HG03575 (cell line): Measurements from ENCODE around the gene ZFAND4.
"Not testable (repeated sequence)": the region's sequence is repeated elsewhere in the genome, so short reads cannot be mapped to it uniquely, and the experiment has no call there.

Experiments used
- ATAC-seq: cut with Tn5 transposase; IDR thresholded peaks from one replicate; pipeline ENCODE4 v1.9.1; 2021; ENCODE audit not compliant: unreplicated experiment, insufficient number of reproducible peaks, low FRiP score; ENCODE audit errors: extremely low read depth

The ZFAND4 gene

DNA sequence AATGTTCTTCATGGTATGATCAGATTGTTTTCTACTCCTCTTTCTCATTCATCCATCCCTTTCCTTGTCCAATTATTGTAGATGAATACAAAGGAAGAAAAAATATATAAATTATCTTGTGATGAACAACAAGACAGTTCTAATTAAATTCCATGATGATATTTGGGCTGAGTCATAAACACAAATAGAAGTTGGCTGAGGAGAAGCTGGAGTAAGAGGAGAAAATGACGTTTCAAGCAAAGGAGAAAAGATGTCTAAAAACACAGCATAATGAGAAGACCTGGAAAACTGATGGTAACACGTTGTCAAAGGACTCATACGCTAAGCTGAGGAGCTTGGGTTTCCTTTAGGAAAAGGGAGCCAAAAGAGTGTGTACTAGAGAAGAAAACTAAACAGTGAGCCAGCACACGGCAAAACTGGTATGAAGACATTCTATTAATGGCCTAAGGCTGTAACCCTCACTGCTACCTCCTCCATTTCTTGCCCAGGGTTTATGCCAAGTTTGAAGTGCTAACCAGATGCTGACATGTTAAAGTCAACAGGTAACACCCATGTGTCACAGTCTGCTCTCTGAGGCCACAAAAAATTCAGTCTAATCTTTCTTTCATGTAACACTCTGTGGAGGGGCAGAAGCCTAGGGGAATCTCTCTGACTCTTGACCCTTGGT lies 26.1 kb downstream of the ZFAND4 start:
- ATAC-seq, result no peak

DNA sequence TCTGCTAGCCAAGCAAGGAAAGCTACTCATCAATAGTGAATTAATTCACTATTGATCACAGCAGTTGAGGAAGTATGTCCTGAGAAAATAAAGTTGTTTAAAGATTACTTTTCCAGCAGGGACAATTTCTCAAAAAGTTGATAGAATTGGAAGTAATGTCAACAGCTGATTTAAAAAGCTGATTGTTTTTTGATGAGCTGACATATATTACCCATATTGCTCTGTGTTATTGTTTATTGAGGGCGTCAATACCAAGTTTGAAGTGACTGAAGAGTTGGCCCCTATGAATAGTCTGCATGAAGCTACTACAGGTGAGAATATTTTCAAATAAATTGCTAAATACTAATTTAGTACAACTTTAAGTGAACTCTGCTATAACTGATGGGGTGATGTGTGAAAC lies 28.0 kb downstream of the ZFAND4 start:
- no peak for ATAC-seq

DNA sequence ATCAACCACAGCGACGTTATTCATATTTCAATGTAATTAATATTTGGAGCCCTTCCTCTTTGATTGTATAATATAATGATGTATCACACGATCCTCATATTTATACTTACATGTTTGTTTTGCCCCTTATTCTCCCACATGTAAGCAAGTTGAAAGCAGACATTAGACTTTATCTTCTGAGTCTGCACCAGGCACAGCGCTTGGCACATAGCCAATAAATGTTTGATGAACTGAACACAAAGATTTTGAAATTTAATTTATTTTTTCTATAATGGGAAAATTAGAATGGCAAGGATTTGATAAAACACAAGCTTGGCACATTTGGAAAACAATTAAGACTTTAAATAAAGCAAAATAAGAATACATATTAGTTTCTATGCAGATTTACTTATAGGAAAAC lies 31.6 kb downstream of the ZFAND4 start:
- ATAC-seq, result no peak

DNA sequence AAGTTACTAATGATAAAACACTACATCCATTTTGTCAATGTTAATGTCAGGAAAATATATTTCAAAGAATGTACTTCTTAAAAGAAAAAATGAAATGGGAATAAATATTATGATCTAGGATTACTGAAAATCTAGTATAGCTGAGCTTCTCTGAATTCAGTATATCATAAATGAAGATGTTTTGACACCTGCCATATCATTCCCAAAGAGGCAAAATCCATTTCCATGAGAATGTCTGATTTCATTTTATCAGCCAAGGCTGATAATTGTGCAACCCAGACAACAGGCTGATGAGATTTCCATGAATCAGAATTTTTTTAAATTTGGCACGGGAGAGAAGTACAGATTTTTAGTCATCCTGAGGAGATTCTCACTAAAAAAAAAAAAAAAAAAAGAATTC lies 32.5 kb downstream of the ZFAND4 start:
- ATAC-seq, result no peak

DNA sequence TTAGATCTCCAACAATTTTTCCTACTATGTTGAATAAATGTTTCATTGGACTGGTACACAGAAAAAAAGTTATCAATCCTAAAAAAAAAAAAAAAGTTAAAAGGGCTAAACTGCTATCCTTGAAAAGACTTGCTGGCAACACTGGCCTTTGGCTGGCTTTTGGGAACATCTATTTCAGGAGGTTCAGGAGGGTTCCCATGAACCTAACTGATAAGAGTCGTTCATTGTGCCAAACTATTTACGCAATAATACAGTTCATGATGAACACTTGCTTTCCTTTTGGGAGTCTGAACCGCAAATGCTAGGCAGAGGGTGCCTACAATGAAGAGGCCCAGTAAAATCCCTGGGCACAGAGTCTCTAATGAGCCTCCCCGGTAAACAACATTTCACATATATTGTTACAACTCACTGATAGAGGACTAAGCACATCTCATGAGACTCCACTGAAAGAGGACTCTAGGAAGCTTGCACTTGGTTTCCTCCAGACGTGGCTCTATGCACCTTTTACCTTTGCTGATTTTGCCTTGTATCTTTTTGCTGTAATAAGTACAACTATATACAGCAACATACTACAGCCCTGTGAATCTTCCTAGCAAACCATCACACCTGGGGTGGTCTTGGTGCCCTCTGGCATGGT lies 45.0 kb downstream of the ZFAND4 start:
- no peak for ATAC-seq

DNA sequence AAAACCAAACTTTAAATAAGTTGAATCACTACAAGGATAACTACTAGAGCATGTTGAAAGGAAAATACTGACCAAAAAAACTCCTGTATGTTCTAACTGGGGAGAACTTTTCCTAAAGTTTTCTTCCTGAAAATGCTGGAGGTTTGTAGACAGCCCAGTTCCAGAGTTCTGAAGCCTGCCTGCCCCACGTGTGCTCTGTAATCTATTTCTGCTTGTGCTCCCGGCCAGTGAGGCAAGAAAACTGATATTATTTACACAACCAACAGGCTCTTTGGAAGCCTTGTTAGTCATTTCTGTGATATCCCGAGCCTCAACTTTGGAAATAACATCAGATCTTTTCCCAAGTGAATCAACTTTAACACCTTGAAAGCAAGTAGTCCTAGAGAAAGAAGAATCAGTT lies 46.7 kb downstream of the ZFAND4 start:
- ATAC-seq, result no peak

DNA sequence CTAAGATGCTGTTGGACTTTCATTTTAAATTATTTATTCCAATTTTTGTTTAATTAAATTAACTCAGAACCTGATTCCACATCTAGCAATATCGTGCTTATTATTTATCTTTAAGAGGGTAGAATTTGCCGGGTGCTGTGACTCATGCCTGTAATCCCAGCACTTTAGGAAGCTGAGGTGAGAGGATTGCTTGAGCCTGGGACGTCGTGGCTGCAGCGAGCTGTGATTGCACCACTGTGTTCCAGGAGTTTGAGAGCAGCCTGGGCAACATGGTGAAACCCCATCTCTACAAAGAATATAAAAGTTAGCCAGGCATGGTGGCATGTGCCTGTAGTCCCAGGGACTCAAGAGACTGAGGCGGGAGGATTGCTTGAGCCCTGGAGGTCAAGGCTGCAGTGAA lies 47.8 kb downstream of the ZFAND4 start:
- no peak for ATAC-seq

DNA sequence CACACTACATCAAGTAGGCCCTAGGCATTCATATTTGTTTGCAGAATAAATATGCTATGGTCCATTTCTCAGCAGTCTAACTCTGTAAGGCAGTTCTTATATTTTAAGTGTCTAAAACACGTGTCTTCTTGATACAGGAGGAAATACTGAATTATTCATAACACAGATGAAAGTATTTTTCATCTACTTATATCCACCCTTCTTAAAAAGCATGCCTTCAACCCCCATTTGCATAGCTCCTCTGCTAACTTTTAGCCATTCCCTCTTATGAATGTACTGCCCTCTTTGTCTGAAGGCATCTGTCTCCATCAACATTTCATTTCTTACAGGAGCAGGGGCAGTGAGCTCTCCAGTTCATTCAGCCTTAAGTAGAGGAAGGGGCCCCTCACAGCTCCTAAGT lies 57.7 kb downstream of the ZFAND4 start:
- ATAC-seq, result no peak

DNA sequence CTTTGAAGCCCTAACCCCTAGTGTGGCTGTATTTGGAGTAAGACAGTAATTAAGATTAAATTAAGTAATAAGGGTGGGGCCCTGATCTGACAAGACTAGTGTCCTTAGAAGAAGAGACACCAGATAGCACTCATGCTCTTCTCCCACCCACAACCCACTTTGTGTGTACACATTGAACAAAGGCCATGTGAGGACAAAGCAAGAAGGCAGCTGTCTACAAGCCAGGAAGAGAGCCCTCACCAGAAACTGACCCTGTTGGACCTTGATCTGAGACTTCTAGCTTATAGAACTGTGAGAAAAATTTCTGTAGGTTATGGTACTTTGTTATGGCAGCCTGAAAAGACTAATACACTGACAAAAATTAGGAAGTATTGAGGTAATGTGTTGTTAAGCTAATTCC lies 59.8 kb downstream of the ZFAND4 start:
- no peak for ATAC-seq

DNA sequence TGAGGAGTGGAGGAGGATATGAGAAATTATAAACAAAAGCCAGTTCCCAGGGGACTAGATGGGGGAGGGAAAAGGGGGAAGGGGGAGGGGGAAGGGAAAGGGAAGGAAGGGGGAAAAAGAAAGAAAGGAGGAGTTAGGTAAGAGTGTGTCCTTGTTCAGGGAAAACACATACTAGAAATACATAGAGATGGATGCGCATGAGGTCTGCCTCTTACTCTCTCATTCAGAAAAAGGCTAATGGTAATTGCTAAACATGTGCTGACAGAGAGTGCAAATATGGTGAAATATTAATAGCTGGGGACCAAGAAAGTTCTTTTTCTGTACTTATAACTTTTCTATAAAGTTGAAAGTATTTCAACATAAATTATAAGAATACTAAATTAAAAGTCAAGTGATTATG lies 64.5 kb downstream of the ZFAND4 start:
- no peak for ATAC-seq

DNA sequence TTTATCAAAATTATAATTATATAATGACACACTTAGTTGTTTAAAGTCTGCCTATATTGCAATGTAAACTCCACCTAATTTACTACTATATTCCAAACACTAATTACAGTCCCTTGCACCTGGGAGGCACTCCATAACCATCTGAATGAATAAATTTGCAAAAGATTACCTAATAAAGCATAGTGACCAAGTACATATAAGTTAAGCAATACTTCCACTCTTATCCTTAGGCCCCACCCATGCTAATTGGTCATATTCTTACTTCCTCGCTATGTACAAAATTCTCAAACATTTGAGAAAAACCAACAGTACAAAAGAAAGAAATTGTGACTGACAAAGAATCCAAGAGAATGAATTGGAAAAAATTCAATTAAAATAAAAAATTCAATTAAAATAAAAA lies 65.3 kb downstream of the ZFAND4 start:
- ATAC-seq, result no peak

DNA sequence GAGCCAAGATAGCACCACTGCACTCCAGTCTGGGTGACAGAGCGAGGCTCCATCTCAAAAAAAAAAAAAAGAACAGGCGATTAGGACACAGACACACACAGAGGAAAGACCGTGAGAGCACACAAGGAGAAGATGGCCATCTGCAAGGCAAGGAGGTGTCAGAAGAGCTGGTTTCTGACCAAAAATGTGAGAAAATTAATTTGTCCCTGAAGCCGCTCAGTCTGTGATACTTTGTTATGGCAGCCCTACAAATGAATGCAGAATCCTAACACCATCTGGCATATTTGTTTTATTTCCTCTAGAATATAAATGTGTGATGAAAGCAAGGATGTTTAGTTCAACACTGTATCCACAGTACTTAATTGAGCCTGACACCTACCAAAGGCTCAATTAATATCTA lies 69.7 kb downstream of the ZFAND4 start:
- no peak for ATAC-seq

DNA sequence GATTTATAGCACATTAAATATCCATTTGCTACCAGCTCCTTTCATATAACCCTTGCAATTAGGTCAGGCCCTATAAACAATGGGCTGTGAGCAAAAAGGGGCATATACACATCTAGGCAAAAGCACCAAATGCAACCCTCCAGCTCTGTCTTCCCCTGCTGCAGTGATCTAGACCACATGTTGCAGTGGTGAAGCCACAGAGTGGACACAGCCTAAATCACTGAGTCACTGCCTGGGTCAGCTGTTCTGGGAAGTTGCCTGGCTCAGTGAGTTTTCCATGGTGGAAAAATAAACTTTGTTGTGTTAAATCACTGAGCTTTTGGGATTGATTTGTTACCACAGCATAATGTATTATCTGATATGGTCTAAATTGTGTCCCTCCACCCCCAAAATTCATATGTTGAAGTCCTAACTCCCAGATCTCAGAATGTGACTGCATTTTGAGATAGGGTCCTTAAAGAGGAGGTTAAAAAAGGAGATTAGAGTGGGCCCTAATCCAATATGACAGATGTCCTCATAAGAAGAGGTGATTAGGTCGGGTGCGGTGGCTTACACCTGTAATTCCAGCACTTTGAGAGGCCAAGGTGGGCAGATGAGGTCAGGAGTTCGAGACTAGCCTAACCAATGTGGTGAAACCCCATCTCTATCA lies 70.4 kb downstream of the ZFAND4 start:
- no peak for ATAC-seq

DNA sequence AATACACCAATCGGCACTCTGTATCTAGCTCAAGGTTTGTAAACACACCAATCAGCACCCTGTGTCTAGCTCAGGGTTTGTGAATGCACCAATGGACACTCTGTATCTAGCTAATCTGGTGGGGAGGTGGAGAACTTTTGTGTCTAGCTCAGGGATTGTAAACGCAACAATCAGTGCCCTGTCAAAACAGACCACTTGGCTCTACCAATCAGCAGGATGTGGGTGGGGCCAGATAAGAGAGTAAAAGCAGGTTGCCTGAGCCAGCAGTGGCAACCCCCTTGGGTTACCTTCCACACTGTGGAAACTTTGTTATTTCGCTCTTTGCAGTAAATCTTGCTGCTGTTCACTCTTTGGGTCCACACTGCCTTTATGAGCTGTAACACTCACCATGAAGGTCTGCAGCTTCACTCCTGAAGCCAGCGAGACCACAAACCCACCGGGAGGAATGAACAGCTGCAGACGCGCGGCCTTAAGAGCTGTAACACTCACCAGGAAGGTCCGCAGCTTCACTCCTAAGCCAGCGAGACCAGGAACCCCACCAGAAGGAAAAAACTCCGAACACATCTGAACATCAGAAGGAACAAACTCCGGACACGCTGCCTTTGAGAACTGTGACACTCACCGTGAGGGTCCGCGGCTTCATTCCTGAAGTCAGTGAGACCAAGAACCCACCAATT lies 71.2 kb downstream of the ZFAND4 start:
- ATAC-seq, result not testable (repeated sequence)

DNA sequence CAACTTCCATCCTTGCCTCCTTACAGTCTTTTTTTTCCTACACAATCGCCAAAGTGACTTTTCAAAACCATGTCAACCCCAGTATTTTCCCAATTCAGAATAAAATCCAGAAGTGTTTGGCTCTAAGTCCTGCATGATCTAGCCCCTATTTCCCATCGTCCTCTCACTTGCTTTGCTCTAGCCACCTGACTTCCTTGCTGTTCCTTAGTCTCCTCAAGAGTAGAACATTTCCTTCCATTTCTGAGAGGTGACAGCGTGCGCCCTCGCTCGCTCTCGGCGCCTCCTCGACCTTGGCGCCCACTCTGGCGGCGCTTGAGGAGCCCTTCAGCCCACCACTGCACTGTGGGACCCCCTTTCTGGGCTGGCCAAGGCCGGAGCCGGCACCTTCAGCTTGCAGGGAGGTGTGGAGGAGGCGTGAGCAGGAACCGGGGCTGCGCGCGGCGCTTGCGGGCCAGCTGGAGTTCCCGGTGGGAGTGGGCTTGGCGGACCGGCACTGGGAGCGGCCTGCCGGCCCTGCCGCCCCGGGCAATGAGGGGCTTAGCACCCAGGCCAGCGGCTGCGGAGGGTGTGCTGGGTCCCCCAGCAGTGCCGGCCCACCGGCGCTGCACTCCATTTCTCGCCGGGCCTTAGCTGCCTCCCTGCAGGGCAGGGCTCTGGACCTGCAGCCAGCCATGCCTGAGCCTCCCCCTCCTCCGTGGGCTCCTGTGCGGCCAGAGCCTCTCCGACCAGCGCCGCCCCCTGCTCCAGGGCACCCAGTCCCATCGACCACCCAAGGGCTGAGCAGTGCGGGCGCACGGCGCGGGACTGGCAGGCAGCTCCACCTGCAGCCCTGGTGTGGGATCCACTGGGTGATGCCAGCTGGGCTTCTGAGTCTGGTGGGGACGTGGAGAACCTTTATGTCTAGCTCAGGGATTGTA lies 72.0 kb downstream of the ZFAND4 start:
- ATAC-seq, result not testable (repeated sequence)

DNA sequence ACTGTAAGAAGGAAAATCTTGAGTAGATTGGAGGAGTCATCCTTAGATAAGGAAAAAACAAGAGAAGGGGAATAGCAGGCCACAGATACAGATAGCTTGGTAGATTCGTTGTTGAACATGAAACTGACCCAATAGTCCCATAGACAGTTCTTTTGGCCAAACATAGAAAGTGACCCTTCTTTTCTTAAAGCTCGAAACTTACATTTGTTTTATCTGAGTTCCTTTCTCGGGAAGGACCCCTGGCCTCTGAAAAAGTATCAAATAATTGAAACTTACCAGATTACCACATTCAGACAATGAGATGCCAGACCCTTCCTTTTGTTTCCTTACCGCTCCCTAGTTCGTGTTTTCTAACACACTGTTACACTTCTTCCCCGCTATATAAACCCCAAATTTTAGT lies 72.9 kb downstream of the ZFAND4 start:
- no peak for ATAC-seq

DNA sequence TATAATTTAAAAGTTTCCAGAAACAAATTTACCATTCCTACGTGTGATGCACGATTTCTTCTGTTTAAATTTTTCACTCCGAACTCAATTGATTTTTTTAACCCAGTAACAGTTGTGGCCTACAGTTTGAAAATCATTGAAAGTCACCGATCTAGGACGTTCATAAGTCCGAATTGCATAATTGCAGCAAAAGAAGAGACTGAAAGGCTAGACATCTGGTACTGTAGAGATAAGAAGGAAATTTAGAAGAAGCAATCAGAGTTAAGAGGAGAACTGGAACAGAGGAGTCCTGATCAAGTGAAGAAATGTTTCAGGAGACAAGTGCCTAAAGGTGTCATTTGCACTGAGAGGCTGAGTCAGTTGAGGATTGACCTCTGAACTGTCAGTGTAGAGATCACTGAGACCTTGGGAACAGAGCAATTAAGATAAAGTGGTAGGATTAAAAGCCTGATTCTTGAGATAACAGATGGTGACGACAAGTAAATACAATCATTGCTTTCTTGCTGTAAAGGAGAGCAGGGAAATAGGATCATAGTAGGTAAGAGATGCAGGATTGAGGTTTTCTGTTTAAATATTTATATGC lies 73.5 kb downstream of the ZFAND4 start:
- no peak for ATAC-seq

DNA sequence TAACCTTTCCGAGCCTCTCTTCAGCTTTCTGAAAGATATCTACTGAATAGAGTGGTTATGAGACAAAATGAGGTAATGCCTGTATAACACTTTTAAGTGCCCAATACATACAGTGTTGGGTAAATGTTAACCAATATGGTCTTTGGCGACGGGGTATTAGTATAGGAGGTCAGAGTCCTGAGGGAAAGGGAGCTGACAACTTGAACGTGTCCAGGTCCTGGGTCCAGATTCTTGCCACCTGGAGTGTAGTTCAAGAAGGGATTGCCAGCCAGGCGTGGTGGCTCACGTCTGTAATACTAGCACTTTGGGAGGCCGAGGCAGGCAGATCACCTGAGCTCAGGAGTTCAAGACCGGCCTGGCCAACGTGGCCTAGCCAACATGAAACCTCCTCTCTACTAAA lies 76.0 kb downstream of the ZFAND4 start:
- ATAC-seq, result no peak
